ENCODE measurements around the gene MBOAT2.

Gene MBOAT2

DNA sequence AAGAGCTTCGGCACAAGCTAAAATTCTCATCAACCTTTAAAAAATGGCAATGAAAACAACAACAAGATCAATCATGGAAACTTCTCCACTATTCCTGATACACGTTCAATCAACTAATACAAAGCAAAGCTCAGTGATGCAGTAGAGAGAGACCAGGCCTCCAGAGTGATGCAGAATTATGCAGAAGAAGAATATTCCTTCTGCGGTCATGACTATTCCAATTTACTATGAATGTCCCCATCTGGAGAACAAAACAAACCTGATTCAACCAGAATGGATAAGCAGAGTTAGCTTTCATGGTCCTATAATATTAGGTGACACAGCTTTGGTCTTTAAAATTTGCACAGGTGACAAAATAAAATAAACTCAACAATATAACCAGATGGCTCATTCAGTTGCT is 12.5 kb upstream of the MBOAT2 start:
- DNase-seq, result no peak

DNA sequence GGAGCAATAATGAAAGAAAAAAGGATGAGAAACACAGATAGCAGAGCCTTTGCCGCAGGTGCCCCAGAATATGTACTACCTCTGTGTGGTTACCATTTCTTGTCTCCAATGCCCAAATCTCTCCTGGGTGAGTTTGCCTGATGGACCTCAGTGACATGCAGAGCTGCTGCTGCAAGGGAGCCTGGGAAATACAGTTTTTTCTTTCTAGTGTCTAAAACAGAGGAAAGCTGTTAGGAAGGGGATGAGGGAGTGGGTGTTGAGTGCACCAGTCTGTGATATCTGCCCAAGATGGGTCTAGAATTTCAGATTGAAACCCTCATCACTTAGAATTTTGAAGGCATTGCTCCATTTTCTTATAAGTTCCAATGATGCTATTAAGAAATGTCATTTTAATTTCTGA is 9.9 kb upstream of the MBOAT2 start:
- DNase-seq, result no peak

- no peak for DNase-seq
These were observed 7.4 kb upstream of the MBOAT2 start for GRCh38 chr2:9010866-9011265.

GRCh38 chr2:9008951-9009664 is 5.6 kb upstream of the MBOAT2 start:
- DNase-seq, result no peak

DNA sequence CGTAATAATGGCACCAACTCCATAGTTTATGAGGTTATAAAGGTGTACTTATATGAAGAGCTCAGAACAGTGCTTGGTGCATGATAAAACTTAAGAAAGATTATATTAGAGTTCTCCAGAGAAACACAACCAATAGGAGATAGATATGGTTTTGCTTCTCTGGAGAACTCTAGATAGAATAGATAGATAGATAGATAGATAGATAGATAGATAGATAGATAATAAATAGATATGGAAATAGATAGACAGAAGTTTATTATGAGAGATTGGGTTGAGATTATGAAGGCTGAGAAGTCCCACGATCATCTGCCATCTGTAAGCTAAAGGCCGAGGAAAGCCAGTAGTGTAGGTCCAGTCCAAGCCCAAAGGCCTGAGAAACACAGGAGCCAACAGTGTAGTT is 2.9 kb upstream of the MBOAT2 start:
- no peak for DNase-seq

DNA sequence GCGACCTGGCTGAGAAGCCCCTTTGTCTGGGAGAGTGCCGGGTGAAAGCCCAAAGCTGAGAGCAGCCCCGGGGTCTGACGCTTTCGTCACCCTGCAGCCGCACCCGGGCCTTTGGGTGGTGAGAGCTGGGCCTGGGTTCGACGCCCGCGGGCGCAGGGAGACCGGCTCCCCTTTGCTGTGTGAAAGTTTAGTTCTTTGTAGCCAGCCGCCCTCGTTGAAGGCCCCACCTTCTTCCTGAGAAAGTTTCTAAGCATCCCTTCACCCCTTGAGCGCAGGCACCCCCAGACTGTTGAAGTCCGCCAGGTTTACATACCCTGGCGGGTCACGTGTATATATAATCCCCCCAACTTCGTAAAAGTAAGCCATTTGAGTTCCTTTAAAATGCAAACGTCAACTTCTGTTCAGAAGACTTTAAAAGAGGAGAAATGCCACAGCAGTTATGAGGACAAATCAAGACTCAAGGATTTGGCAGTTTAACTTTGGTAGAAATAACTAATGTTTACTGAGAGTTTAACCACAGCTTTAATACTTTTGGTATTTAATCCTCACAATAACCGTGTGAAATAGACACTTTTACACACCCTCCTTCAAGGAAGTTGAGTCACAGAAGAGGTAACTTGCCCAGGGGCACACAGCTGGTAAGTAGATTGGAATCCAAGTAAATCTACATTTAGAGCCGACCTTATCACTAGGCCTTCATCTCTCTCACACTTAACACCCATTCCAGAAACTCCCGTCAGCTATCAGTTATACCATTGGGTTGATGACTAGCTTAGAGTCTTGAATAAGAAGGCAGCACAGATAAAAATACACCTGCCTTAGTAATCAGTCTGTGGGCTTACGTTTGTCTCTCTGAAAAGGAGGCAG is 1.1 kb upstream of the MBOAT2 start:
- DNase-seq, result no peak

DNA sequence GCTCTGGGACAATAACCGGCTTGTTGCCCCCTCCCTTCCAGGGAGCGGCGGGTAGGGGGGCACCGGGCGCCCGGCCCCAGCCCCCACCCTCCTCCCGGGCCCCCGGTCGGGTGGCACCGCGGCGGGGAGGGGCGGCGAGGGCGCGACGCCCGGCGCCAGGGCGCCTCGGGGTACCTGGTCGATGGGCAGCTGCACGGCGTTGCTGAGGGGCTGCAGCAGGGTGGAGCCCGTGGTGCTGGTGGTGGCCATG is 193 bp downstream of the MBOAT2 start:
- no peak for DNase-seq

DNA sequence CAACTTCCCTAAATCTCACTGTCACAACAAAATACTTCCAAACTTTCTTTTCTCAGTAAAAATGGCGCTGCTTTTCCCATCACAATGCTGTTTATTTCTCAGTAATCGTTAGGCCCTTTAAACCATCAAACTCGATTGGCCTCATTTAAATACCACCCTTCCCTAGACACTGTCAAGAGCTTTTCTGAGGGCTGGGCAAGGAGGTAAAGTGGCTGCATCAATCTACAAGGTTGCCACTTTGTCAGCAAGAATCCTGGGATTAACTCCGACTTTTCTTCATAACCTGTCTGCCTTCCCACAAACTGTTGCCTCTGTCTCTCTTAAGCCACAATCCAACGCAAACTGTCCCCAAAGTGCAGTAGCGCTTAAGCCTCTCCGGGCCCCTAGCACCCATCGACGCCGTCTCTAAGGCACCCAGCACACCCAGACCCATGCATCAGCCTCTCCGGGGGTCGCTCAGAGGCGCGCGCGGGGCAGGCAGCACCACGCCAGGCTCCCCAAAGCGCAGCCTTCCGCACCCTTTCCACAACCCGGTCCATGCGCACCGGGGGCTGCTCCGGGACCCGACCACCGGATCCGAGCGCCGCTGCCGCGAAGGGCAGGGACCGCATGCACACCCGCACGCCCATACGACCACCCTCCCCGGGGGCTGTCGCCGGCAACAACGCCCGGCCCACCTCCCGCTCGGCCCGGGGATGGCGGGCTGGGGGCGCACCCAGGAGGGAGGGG is 683 bp downstream of the MBOAT2 start:
- DNase-seq, result no peak

DNA sequence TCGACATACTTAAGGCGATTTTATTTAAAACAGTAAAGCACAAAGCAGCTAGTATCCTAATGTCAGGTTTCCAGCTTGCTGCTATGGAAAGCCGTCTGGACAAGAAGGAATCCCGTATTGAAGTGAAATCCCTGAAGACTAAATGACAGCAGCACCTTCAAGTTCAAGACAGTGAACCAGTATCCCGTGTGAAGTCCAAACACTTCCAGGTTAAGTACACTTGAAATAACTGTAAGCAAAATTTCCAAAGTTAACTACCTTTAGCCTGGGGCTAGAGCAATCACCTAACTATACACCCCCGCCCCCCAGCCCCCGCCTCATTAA is 1.2 kb downstream of the MBOAT2 start:
- DNase-seq, result no peak

DNA sequence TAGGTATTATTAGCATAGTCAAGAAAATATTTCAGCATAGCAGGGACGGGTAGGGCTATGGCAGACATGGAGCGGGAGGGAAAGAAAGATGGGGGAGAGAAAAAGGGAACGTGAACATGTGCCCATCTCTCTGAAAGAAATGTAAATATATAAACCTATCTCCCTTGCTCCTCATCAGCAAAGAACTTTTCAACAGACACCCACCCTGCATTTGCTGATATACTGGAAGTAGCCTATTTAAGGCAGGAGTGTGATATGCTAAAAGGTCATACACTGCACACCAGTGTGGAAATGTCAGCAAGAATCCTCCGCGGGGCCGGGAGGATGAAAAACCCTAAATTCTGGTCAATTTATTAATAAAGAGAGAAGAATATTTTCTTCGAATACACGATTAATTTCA is 1.7 kb downstream of the MBOAT2 start:
- DNase-seq, result no peak

- DNase-seq, result no peak
These were observed 2.3 kb downstream of the MBOAT2 start for GRCh38 chr2:9001229-9001628.

DNA sequence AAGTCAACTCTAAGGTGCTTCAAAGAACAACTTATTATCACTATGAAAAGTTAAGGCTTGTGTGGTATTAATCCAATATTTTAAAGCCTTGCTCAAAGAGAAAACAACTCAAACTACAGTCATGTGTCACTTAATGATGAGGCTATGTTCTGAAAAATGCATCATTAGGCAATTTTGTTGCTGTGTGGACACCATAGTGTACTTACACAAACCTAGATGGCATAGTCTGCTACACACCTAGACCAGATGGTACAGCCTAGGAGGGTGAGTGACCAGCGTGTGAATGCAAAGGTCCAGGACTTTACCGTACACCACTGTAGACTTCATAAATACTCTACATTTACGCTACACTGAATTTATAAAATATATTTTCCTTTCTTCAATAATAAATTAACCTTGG is 3.0 kb downstream of the MBOAT2 start:
- DNase-seq, result no peak

DNA sequence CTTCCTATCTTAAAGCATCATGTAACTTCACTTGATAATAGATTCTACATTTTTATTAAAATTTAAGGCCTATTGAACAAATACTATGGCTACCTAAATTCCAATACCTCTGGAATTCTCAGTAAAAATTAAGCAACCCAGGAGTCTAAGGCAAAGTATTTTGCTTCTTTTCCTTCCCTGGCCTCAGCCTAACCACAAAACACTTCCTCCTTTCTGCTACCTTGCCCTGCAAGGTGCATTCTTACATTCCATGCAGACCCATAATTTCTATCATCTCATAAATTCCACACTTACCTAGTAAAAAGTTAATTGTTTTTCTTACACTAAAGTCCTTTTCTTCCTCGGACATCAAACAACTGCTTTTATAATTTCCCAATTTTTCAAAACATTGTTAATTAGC is 3.7 kb downstream of the MBOAT2 start:
- DNase-seq, result no peak

DNA sequence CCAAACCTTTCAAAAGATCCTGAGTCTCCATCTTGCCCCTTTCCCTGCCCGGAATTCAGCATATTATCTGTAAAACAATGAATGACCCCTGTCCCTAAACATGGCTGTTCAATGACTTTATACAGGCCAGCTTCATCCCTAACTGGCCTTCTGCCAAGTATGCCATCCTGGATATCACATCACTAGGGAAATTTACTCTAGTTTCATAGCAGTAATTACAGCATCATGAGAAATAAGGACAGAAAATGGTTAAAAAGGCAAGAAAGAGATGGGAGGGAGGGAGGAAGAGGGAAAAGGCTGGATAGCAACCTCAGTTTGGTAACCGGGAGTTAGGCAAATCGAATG is 4.4 kb downstream of the MBOAT2 start:
- no peak for DNase-seq

DNA sequence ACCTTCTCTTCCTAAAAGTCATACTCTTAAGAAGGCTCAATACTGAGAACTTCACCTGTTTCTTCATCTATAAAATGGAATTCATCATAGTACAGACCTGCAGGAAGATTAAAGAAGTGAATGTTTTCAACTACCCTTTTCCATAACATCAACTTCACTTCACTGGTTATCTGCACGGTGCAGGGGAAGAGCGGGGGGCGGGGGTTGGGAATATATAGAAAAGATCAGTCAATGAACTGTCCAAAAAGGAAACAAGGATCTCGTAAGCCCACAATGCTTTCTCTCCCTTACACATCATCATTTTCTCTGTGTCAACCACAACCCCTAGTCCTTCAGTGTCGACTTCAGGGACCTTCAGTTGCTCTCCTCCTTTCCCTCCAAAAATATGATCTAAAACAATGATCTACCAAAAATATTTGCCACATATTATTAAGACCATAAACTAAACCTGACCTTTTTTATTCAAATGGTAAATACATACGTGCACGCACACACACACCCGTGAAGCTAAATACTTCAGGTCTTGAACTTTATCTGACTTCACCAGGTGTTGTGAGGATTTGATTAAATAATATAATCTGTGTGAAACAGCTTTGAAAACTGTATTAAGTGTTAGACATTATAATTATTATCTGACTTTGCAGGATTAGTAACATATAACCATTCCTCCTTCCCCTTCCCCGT is 4.9 kb downstream of the MBOAT2 start:
- no peak for DNase-seq

- peak in 1 of 2 donors; percentile 17 for DNase-seq
These were observed 5.9 kb downstream of the MBOAT2 start for GRCh38 chr2:8997631-8998030.

- no peak for DNase-seq
These were observed 6.4 kb downstream of the MBOAT2 start for GRCh38 chr2:8997108-8997507.

DNA sequence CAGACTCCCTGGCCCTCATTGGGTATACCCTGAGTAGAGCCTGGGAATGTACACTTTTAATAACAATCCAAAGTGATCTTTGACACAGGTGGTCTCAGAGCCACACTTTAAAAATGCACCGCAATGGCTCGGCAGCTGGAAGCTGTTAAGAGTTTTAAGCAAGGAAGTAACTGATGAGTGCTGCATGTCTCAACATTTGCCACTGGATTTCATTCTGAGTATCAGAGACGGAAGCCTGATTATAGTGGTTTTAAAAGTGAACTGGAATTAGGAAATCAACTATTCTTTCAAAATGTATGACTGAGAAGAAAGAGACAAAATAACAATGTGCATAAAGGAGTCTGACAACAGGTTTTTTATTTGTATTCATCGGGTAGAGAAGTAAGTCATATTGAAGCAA is 7.5 kb downstream of the MBOAT2 start:
- DNase-seq, result peak; percentile 28 to 50

GRCh38 chr2:8994386-8994785 is 9.1 kb downstream of the MBOAT2 start:
- DNase-seq, result no peak

- no peak for DNase-seq
These were observed 9.6 kb downstream of the MBOAT2 start for GRCh38 chr2:8993902-8994278.

GRCh38 chr2:8993196-8993901 is 10.1 kb downstream of the MBOAT2 start:
- DNase-seq, result no peak

DNA sequence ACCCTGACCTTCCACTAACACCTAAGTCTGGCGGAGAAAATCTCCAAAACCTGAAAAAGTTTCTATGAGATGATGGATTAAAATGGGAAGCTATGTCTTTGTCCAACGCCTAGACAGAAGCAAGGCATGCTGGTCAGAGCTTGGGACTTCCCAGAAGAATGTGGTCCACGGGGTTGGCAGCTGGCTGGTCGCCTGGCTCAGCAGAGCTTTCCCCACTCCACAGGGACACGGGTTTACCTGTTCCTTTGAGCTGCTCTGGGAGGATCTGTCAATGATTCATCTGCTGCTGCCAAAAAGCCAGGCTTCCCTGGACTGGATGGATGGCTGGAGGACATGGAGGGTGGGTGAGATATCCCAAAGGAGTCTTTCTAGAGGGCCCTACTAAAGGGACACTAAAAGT is 10.8 kb downstream of the MBOAT2 start:
- no peak for DNase-seq

GRCh38 chr2:8989536-8990079 is 13.9 kb downstream of the MBOAT2 start:
- no peak for DNase-seq
